Endothelial cell of umbilical vein (primary cell): ENCODE measurements around the gene RXFP1. TPM values are rescaled to one million over a fixed set of nuclear protein-coding genes. Genes with fewer than 3 reads are reported as not detected.

Experiments used
- BruUV-seq: library from RNA; stranded (reverse); fragments of 400-500 nt; replicated peaks from 2 replicates; lab custom pipeline; 2021; lab: Mats Ljungman, UMichigan
- CTCF ChIA-PET: fragments of 300-600, 350-600 bp; sonication (Branson Sonifier 250); formaldehyde crosslinking; loops from one replicate; lab custom pipeline; 2021; ENCODE audit warnings: antibody characterized with exemption, inconsistent platforms; lab: Charles Lee
- POLR2A ChIA-PET: fragments of 300-600, 350-600 bp; sonication (Branson Sonifier 250); formaldehyde crosslinking; loops from one replicate; lab custom pipeline; 2021; ENCODE audit warnings: antibody characterized with exemption, inconsistent platforms; lab: Charles Lee
- DNase-seq: peaks from one replicate; pipeline ENCODE4 v3.0.0-alpha.2; 2011; ENCODE audit warnings: low read depth, low spot score
- FAIRE-seq: peaks from 2 replicates; lab custom pipeline; 2011; peaks lifted over from hg19 to GRCh38; lab: Jason Lieb, UNC
- H2AFZ ChIP-seq: 2 replicates; pipeline ENCODE4 v1.6.0; 2012; ENCODE audit warnings: low read depth, low read length, control low read depth, inconsistent platforms
- H3K27ac ChIP-seq: 2 replicates; pipeline ENCODE4 v1.5.1; 2011; ENCODE audit warnings: low read depth, mild to moderate bottlenecking, control low read depth, low read length, moderate library complexity; ENCODE audit not compliant: insufficient read depth
- H3K27me3 ChIP-seq, 2 experiments: 2 replicates each; pipeline versions ENCODE4 v1.6.0 to v1.6.1; 2011; ENCODE audit warnings: low read length in 2 of 2, mixed read lengths in 1 of 2; ENCODE audit not compliant: control insufficient read depth in 2 of 2, insufficient read depth in 2 of 2
- H3K36me3 ChIP-seq, 2 experiments: 2 replicates in 1 of 2; 3 replicates in 1 of 2; pipeline ENCODE4 v1.5.1; 2011; ENCODE audit warnings: low read length in 2 of 2, mild to moderate bottlenecking in 1 of 2, moderate library complexity in 1 of 2; ENCODE audit not compliant: control insufficient read depth in 2 of 2, insufficient read depth in 2 of 2; ENCODE audit errors: extremely low read depth in 1 of 2
- H3K4me1 ChIP-seq: 3 replicates; pipeline ENCODE4 v1.5.1; 2011; ENCODE audit warnings: mild to moderate bottlenecking, low read length; ENCODE audit not compliant: control insufficient read depth, insufficient read depth; ENCODE audit errors: extremely low read depth
- H3K4me2 ChIP-seq: 2 replicates; pipeline ENCODE4 v1.6.1; 2011; ENCODE audit warnings: low read length, control low read depth, mixed read lengths; ENCODE audit not compliant: insufficient read depth
- H3K4me3 ChIP-seq, 3 experiments: fragments of 200-600 bp in 1 of 3; sonication (generic), shearing (Covaris generic) in 1 of 3; replicated peaks in 1 of 3; 2 replicates each; pipeline ENCODE4 v1.5.1; 2011 to 2016; ENCODE audit warnings: control low read depth in 3 of 3, low read length in 3 of 3, mild to moderate bottlenecking in 2 of 3, inconsistent platforms in 1 of 3, low read depth in 1 of 3, moderate library complexity in 1 of 3; ENCODE audit not compliant: insufficient read depth in 1 of 3
- H3K79me2 ChIP-seq: 2 replicates; pipeline ENCODE4 v1.6.0; 2012; ENCODE audit warnings: low read length, inconsistent platforms; ENCODE audit not compliant: control insufficient read depth, insufficient read depth
- H3K9ac ChIP-seq: replicated peaks from 2 replicates; pipeline ENCODE3; 2011; ENCODE audit warnings: low read length, control low read depth; ENCODE audit not compliant: insufficient read depth; ENCODE audit errors: extremely low read depth
- H3K9me1 ChIP-seq: replicated peaks from 3 replicates; pipeline ENCODE4 v1.6.0; 2011; ENCODE audit warnings: mild to moderate bottlenecking, low read length; ENCODE audit not compliant: control insufficient read depth, insufficient read depth; ENCODE audit errors: extremely low read depth
- H3K9me3 ChIP-seq: replicated peaks from 2 replicates; pipeline ENCODE4 v1.5.1; 2012; ENCODE audit warnings: low read length, inconsistent platforms; ENCODE audit not compliant: control insufficient read depth, insufficient read depth
- H4K20me1 ChIP-seq: replicated peaks from 2 replicates; pipeline ENCODE3; 2011; ENCODE audit warnings: mild to moderate bottlenecking, low read length; ENCODE audit not compliant: control insufficient read depth, insufficient read depth; ENCODE audit errors: extremely low read depth
- EZH2 ChIP-seq: IDR thresholded peaks from 2 replicates; pipeline ENCODE4 v1.6.1; 2012; ENCODE audit warnings: borderline replicate concordance, low read depth, mild to moderate bottlenecking, moderate library complexity, low read length, inconsistent platforms; ENCODE audit not compliant: severe bottlenecking
- FOS ChIP-seq: IDR thresholded peaks from 2 replicates; pipeline ENCODE4 v1.6.1; 2011; ENCODE audit warnings: mild to moderate bottlenecking, low read length, moderate library complexity, borderline replicate concordance; ENCODE audit not compliant: insufficient read depth
- GATA2 ChIP-seq: IDR thresholded peaks from 2 replicates; pipeline ENCODE4 v1.7.0; 2011; ENCODE audit warnings: low read depth, mild to moderate bottlenecking, moderate library complexity, mixed read lengths, low read length; ENCODE audit not compliant: insufficient read length, insufficient read depth
- JUN ChIP-seq: IDR thresholded peaks from 2 replicates; pipeline ENCODE4 v1.6.1; 2011; ENCODE audit warnings: borderline replicate concordance, low read depth; ENCODE audit not compliant: insufficient read length, insufficient read depth
- MYC ChIP-seq: IDR thresholded peaks from one replicate; pipeline ENCODE4 v1.6.1; 2011; ENCODE audit warnings: mild to moderate bottlenecking, low read depth, low read length
- POLR2A ChIP-seq: IDR thresholded peaks from 2 replicates; pipeline ENCODE4 v1.6.1; 2012; ENCODE audit warnings: low read depth, mild to moderate bottlenecking, control low read depth, low read length
- POLR2AphosphoS5 ChIP-seq: IDR thresholded peaks from 2 replicates; pipeline ENCODE4 v1.6.1; 2012; ENCODE audit warnings: low read depth, mild to moderate bottlenecking, control low read depth, low read length, moderate library complexity; ENCODE audit not compliant: insufficient read depth
- dilution Hi-C: fragments of 300-500 bp; cut with MboI; formaldehyde crosslinking; loops from one replicate; pipeline ENCODE4 v1.15.0; 2019; ENCODE audit warnings: low sequenced_read_pairs; ENCODE audit not compliant: extremely low pct_ligation_motif_present
- intact Hi-C: fragments of 100-400 bp; cut with micrococcal nuclease; formaldehyde crosslinking; loops from one replicate; pipeline ENCODE4 v1.10.0; 2022
- polyA plus RNA-seq, 4 experiments: library from polyadenylated mRNA; depleted of rRNA in 3 of 4; stranded (reverse) in 3 of 4; unstranded in 1 of 4; fragments of >200 nt; gene quantifications; 2 replicates each; pipeline versions ENCODE4 v1.2.1 to v1.2.3, GENCODE V29; 2011 to 2012; ENCODE audit warnings: missing spikeins in 1 of 4
- total RNA-seq: library from RNA; stranded (reverse); gene quantifications from 2 replicates; pipeline ENCODE4 v1.2.3, GENCODE V29; 2021
- TF ChIP-seq, protein P1 (sequence below): IDR thresholded peaks from 2 replicates; pipeline ENCODE4 v1.6.1; 2011; ENCODE audit not compliant: insufficient read depth, insufficient read length
- TF ChIP-seq, protein P2 (sequence below), 2 donors: IDR thresholded peaks; 1 replicate in 1 of 2; 2 replicates in 1 of 2; pipeline ENCODE4 v1.5.1; 2011; ENCODE audit warnings: low read length in 2 of 2, mild to moderate bottlenecking in 2 of 2, moderate library complexity in 2 of 2, control low read depth in 1 of 2, inconsistent platforms in 1 of 2, low read depth in 1 of 2; ENCODE audit not compliant: insufficient read depth in 1 of 2; ENCODE audit errors: extremely low read depth in 1 of 2

Gene RXFP1
- total and polyA plus RNA-seq, 2 donors (not counting 3 experiments of a cell fraction or from before 2014, with no cell fraction given), result not detected

DNA sequence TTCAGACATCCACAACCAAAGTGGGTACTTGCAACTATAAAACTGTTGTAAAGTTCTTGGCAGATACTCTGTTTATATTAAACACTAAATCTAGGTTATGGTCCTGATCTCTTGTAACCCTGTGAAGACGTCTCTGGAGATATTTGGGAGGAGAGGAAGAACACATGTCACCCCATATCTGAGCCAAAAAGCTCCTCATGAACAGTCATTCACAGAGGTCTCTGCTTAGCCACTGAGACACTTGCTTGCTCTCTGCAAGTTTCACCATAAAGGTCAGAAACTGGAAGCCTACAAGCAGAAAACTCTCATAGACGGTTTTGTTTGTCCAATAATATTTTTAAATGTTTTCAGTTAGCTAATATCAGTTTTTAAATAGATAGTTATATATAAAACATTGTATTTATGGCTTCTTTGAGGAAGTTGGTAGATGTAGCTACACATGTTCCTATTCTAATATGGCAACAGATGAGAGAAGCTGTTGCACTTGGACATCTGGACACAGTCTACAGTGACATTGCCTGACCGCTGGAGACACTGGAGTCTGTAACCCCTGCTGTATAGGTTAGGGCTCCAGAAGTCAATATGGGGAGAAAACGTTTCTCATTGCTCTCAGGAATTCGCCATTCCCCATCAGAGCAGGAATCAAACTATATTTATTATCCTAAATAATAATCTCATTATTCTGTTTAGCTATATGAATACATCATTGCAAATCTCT, 76.4 kb downstream of the RXFP1 start:
- Histone ChIP-seq H3K9me1 (no peaks in the 10 kb centered on the region), H3K36me3 (no peaks in the 10 kb centered on the region), H2AFZ (no peak overlapping the region), H3K27me3 (no peaks in the 10 kb centered on the region), H4K20me1 (no peaks in the 10 kb centered on the region), H3K4me2 (no peak overlapping the region), H3K9ac (no peak overlapping the region), H3K27ac (no peak overlapping the region), H3K4me1 (no peaks in the 10 kb centered on the region), H3K9me3 (no peaks in the 10 kb centered on the region), H3K79me2 (no peaks in the 10 kb centered on the region), H3K4me3 (no peak overlapping the region)
- FAIRE-seq (no peak), DNase-seq (no peak)
- TF ChIP-seq GATA2 (no peak), POLR2AphosphoS5 (no peak), POLR2A (no peak), FOS (no peak), JUN (no peak), MYC (no peak), EZH2 (no peak)
- TF ChIP-seq, protein P1, sequence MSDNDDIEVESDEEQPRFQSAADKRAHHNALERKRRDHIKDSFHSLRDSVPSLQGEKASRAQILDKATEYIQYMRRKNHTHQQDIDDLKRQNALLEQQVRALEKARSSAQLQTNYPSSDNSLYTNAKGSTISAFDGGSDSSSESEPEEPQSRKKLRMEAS, result no peak
- TF ChIP-seq, protein P2, sequence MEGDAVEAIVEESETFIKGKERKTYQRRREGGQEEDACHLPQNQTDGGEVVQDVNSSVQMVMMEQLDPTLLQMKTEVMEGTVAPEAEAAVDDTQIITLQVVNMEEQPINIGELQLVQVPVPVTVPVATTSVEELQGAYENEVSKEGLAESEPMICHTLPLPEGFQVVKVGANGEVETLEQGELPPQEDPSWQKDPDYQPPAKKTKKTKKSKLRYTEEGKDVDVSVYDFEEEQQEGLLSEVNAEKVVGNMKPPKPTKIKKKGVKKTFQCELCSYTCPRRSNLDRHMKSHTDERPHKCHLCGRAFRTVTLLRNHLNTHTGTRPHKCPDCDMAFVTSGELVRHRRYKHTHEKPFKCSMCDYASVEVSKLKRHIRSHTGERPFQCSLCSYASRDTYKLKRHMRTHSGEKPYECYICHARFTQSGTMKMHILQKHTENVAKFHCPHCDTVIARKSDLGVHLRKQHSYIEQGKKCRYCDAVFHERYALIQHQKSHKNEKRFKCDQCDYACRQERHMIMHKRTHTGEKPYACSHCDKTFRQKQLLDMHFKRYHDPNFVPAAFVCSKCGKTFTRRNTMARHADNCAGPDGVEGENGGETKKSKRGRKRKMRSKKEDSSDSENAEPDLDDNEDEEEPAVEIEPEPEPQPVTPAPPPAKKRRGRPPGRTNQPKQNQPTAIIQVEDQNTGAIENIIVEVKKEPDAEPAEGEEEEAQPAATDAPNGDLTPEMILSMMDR (IDR thresholded peaks at IDR 0.05; ENCODE audit: extremely low read depth in 1 of 2, insufficient read depth in 1 of 2, low read depth in 1 of 2, low read length in 2 of 2), result no peak
- ChIA-PET POLR2A (no interaction called here), CTCF (interaction anchor here (1.5 kb wide), 1 partner anchor 102 kb away, joined by 6 read pairs; no protein-coding TSS in a partner anchor)
- dilution Hi-C loops (no loop called here), intact Hi-C loops (no loop called here)
- no TSS peak for BruUV-seq
